ENCODE results near the gene AGXT2. TPM values are rescaled to one million over a fixed set of nuclear protein-coding genes. Genes with fewer than 3 reads are reported as not detected.

Gene AGXT2
- total RNA-seq, 1 experiment from 2014 or later, result not detected

DNA sequence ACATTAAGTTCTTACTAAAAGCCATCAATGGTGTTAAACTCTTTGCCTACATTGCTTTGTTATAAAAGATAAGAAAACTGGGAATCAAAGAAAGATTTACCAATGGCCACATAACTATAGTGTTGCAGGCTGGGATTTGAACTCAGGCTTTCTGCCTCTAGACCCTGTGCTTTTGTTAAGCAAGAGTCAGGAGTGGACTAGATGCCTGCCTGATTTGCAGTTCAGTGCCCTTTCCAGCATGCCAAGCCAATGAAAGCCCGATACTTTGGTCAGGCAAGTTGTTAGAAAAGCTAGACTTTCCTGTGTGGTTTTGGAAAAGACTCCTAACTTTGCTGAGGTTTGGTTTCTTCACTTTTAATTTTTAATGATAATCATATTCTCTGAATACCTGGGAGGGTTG, 21.4 kb upstream of the AGXT2 start:
- TF ChIP-seq SP1 (IDR thresholded peaks at IDR 0.05; ENCODE audit: low read depth) (no peak), ZNF274 (IDR thresholded peaks at IDR 0.05; ENCODE audit: low read depth, low read length) (no peak), FOSL1 (IDR thresholded peaks at IDR 0.05; ENCODE audit: low read depth) (no peak), EGR1 (IDR thresholded peaks at IDR 0.05; ENCODE audit: low read depth) (no peak), ELF1 (IDR thresholded peaks at IDR 0.05; ENCODE audit: borderline replicate concordance, low read depth) (no peak), YY1 (IDR thresholded peaks at IDR 0.05; ENCODE audit: extremely low read depth, insufficient replicate concordance, low read depth, low read length) (no peak), EZH2 (IDR thresholded peaks at IDR 0.05) (no peak), ZFX (IDR thresholded peaks at IDR 0.05) (no peak), POLR2A (IDR thresholded peaks at IDR 0.05; ENCODE audit: borderline replicate concordance, extremely low read depth, insufficient read depth, insufficient read length) (no peak), CBX3 (IDR thresholded peaks at IDR 0.05; ENCODE audit: low read depth) (no peak), JUND (IDR thresholded peaks at IDR 0.05) (no peak), CEBPB (IDR thresholded peaks at IDR 0.05; ENCODE audit: low read depth) (no peak), EZH2phosphoT487 (IDR thresholded peaks at IDR 0.05; ENCODE audit: borderline replicate concordance) (no peak), SIN3A (IDR thresholded peaks at IDR 0.05; ENCODE audit: low read depth) (no peak)
- TF ChIP-seq, protein P1, sequence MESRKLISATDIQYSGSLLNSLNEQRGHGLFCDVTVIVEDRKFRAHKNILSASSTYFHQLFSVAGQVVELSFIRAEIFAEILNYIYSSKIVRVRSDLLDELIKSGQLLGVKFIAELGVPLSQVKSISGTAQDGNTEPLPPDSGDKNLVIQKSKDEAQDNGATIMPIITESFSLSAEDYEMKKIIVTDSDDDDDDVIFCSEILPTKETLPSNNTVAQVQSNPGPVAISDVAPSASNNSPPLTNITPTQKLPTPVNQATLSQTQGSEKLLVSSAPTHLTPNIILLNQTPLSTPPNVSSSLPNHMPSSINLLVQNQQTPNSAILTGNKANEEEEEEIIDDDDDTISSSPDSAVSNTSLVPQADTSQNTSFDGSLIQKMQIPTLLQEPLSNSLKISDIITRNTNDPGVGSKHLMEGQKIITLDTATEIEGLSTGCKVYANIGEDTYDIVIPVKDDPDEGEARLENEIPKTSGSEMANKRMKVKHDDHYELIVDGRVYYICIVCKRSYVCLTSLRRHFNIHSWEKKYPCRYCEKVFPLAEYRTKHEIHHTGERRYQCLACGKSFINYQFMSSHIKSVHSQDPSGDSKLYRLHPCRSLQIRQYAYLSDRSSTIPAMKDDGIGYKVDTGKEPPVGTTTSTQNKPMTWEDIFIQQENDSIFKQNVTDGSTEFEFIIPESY (IDR thresholded peaks at IDR 0.05; ENCODE audit: extremely low read depth, insufficient replicate concordance, low read length), result no peak
- TF ChIP-seq, protein P2, sequence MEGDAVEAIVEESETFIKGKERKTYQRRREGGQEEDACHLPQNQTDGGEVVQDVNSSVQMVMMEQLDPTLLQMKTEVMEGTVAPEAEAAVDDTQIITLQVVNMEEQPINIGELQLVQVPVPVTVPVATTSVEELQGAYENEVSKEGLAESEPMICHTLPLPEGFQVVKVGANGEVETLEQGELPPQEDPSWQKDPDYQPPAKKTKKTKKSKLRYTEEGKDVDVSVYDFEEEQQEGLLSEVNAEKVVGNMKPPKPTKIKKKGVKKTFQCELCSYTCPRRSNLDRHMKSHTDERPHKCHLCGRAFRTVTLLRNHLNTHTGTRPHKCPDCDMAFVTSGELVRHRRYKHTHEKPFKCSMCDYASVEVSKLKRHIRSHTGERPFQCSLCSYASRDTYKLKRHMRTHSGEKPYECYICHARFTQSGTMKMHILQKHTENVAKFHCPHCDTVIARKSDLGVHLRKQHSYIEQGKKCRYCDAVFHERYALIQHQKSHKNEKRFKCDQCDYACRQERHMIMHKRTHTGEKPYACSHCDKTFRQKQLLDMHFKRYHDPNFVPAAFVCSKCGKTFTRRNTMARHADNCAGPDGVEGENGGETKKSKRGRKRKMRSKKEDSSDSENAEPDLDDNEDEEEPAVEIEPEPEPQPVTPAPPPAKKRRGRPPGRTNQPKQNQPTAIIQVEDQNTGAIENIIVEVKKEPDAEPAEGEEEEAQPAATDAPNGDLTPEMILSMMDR (IDR thresholded peaks at IDR 0.05 in 2 of 3, conservative IDR thresholded peaks at IDR 0.05 in 1 of 3; ENCODE audit: borderline replicate concordance in 1 of 3, insufficient read depth in 1 of 3, low read depth in 2 of 3, low read length in 2 of 3), result no peak
- TF ChIP-seq, protein P3, sequence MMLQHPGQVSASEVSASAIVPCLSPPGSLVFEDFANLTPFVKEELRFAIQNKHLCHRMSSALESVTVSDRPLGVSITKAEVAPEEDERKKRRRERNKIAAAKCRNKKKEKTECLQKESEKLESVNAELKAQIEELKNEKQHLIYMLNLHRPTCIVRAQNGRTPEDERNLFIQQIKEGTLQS (IDR thresholded peaks at IDR 0.05), result no peak
- TF ChIP-seq, protein P4, sequence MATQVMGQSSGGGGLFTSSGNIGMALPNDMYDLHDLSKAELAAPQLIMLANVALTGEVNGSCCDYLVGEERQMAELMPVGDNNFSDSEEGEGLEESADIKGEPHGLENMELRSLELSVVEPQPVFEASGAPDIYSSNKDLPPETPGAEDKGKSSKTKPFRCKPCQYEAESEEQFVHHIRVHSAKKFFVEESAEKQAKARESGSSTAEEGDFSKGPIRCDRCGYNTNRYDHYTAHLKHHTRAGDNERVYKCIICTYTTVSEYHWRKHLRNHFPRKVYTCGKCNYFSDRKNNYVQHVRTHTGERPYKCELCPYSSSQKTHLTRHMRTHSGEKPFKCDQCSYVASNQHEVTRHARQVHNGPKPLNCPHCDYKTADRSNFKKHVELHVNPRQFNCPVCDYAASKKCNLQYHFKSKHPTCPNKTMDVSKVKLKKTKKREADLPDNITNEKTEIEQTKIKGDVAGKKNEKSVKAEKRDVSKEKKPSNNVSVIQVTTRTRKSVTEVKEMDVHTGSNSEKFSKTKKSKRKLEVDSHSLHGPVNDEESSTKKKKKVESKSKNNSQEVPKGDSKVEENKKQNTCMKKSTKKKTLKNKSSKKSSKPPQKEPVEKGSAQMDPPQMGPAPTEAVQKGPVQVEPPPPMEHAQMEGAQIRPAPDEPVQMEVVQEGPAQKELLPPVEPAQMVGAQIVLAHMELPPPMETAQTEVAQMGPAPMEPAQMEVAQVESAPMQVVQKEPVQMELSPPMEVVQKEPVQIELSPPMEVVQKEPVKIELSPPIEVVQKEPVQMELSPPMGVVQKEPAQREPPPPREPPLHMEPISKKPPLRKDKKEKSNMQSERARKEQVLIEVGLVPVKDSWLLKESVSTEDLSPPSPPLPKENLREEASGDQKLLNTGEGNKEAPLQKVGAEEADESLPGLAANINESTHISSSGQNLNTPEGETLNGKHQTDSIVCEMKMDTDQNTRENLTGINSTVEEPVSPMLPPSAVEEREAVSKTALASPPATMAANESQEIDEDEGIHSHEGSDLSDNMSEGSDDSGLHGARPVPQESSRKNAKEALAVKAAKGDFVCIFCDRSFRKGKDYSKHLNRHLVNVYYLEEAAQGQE (IDR thresholded peaks at IDR 0.05; ENCODE audit: low read depth), result no peak
- intact Hi-C loops (cut with micrococcal nuclease), result no loop called here
- no TSS peak for BruUV-seq (replicated peaks)
- POLR2A ChIA-PET, result no interaction called here
- Histone ChIP-seq H3K9ac (ENCODE audit: low read length) (no peak overlapping the region), H3K27me3 (ENCODE audit: insufficient read depth, low read length) (no peaks in the 10 kb centered on the region; the same call in none of the 2 replicates), H3K79me2 (ENCODE audit: insufficient read depth, low read length) (no peaks in the 10 kb centered on the region), H3K9me2 (ENCODE audit: insufficient read depth) (no peaks in the 10 kb centered on the region), H3K4me3 (replicated peaks in 1 of 2; ENCODE audit: low read depth in 1 of 2, low read length in 2 of 2) (no peak overlapping the region), H3K27ac (ENCODE audit: low read depth, low read length) (no peak overlapping the region), H3K4me1 (ENCODE audit: control insufficient read depth in 1 of 2, insufficient read depth in 2 of 2, low read length in 2 of 2) (no peaks in the 10 kb centered on the region), H2AFZ (ENCODE audit: low read depth, low read length, poor library complexity, severe bottlenecking) (no peak overlapping the region), H3K36me3 (ENCODE audit: control insufficient read depth in 1 of 2, insufficient read depth in 2 of 2, low read length in 2 of 2) (no peaks in the 10 kb centered on the region), H3K4me2 (ENCODE audit: low read length) (no peak overlapping the region), H4K20me1 (ENCODE audit: insufficient read depth) (no peaks in the 10 kb centered on the region), H3K9me3 (ENCODE audit: control insufficient read depth in 1 of 2, insufficient read depth in 1 of 2, low read depth in 1 of 2, low read length in 2 of 2) (no peaks in the 10 kb centered on the region)
- CTCF ChIA-PET, result no interaction called here
- RAD21 ChIA-PET (ENCODE audit: low non-redundant PET in 1 of 2, low total read pairs in 2 of 2, uncharacterized antibody in 2 of 2, unreplicated experiment in 2 of 2), result no interaction called here
- ATAC-seq (no peak), DNase-seq (ENCODE audit: low read depth, low spot score) (no peak)

All from HCT116 (cell line).